ENCODE data around the gene STK11IP. TPM values are rescaled to one million over a fixed set of nuclear protein-coding genes. Genes with fewer than 3 reads are reported as not detected.

STK11IP gene
- total and polyA plus RNA-seq, 10 of the 15 experiments (the other 5 are each of a cell fraction or from before 2014, with no cell fraction given): 0.42 to 24.0 (median 11.4) TPM

- in situ Hi-C loops (cut with MboI): no loop called here
- 3% methylated on average over 4 of the region's 4 CpGs for WGBS (ENCODE audit: insufficient coverage, insufficient replicate concordance, low lambda C conversion rate, missing lambda C conversion rate)
- SMC1A ChIA-PET (ENCODE audit: uncharacterized antibody, unreplicated experiment): no interaction called here
These were observed 24.3 kb downstream of the STK11IP start for GRCh38 chr2:219621935-219622334.

More at GRCh38 chr2:219621935-219622334, 24.3 kb downstream of the STK11IP start:
- Histone ChIP-seq H2AFZ (ENCODE audit: control insufficient read depth, low read depth, low read length) (no peak overlapping the region), H3K9me3 (replicated peaks; ENCODE audit: control insufficient read depth, insufficient read depth, low read length) (no peaks in the 10 kb centered on the region; the same call in 2 of the 3 replicates), H3K4me1 (ENCODE audit: control insufficient read depth, insufficient read depth, low read length) (no peaks in the 10 kb centered on the region), H3K27me3 (replicated peaks in 1 of 2; ENCODE audit: control insufficient read depth in 2 of 2, insufficient read depth in 2 of 2, low read length in 1 of 2) (peaks cover 2 to 5% of the 10 kb centered on the region in 2 experiments), H3K27ac (ENCODE audit: control insufficient read depth, insufficient read depth) (no peak overlapping the region), H3K4me2 (ENCODE audit: control insufficient read depth, insufficient read depth) (no peak overlapping the region), H3K9ac (ENCODE audit: control insufficient read depth, insufficient read depth, low read length) (no peak overlapping the region), H3K36me3 (ENCODE audit: control insufficient read depth in 2 of 2, insufficient read depth in 2 of 2, low read length in 1 of 2) (no peaks in the 10 kb centered on the region), H3K79me2 (ENCODE audit: control insufficient read depth, insufficient read depth, low read length) (no peaks in the 10 kb centered on the region), H4K20me1 (ENCODE audit: control insufficient read depth, insufficient read depth) (no peaks in the 10 kb centered on the region; the same call in 1 of the 2 replicates), H3K4me3 (no peak overlapping the region)
- POLR2A ChIA-PET: no interaction called here
- FAIRE-seq (no peak), ATAC-seq (no peak), DNase-seq (ENCODE audit: low read depth, low spot score) (no peak)
- no TSS peak for BruUV-seq (replicated peaks)
- TF ChIP-seq ATF7 (IDR thresholded peaks at IDR 0.05; ENCODE audit: low read depth) (no peak), ATF2 (IDR thresholded peaks at IDR 0.05; ENCODE audit: low read length) (no peak), KDM1A (IDR thresholded peaks at IDR 0.05; ENCODE audit: borderline replicate concordance) (no peak), SPI1 (IDR thresholded peaks at IDR 0.05; ENCODE audit: borderline replicate concordance, insufficient read depth, low read depth, low read length) (no peak), RBBP5 (conservative IDR thresholded peaks at IDR 0.05) (no peak), ZNF622 (IDR thresholded peaks at IDR 0.05) (no peak), STAT3 (IDR thresholded peaks at IDR 0.05; ENCODE audit: low read depth, low read length) (no peak), NFYA (IDR thresholded peaks at IDR 0.05; ENCODE audit: borderline replicate concordance, low read depth, low read length) (no peak), CREM (IDR thresholded peaks at IDR 0.05; ENCODE audit: low read depth) (no peak), EED (IDR thresholded peaks at IDR 0.05; ENCODE audit: low read depth) (no peak), BACH1 (IDR thresholded peaks at IDR 0.05; ENCODE audit: borderline replicate concordance) (no peak), TCF12 (IDR thresholded peaks at IDR 0.05; ENCODE audit: low read depth, low read length) (no peak), ZNF274 (IDR thresholded peaks at IDR 0.05; ENCODE audit: insufficient read depth, insufficient read length) (no peak), SMAD5 (IDR thresholded peaks at IDR 0.05; ENCODE audit: low read depth) (no peak)
- TF ChIP-seq, protein P1, sequence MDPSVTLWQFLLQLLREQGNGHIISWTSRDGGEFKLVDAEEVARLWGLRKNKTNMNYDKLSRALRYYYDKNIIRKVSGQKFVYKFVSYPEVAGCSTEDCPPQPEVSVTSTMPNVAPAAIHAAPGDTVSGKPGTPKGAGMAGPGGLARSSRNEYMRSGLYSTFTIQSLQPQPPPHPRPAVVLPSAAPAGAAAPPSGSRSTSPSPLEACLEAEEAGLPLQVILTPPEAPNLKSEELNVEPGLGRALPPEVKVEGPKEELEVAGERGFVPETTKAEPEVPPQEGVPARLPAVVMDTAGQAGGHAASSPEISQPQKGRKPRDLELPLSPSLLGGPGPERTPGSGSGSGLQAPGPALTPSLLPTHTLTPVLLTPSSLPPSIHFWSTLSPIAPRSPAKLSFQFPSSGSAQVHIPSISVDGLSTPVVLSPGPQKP (IDR thresholded peaks at IDR 0.05; ENCODE audit: low read depth, low read length): no peak
- TF ChIP-seq, protein P2, sequence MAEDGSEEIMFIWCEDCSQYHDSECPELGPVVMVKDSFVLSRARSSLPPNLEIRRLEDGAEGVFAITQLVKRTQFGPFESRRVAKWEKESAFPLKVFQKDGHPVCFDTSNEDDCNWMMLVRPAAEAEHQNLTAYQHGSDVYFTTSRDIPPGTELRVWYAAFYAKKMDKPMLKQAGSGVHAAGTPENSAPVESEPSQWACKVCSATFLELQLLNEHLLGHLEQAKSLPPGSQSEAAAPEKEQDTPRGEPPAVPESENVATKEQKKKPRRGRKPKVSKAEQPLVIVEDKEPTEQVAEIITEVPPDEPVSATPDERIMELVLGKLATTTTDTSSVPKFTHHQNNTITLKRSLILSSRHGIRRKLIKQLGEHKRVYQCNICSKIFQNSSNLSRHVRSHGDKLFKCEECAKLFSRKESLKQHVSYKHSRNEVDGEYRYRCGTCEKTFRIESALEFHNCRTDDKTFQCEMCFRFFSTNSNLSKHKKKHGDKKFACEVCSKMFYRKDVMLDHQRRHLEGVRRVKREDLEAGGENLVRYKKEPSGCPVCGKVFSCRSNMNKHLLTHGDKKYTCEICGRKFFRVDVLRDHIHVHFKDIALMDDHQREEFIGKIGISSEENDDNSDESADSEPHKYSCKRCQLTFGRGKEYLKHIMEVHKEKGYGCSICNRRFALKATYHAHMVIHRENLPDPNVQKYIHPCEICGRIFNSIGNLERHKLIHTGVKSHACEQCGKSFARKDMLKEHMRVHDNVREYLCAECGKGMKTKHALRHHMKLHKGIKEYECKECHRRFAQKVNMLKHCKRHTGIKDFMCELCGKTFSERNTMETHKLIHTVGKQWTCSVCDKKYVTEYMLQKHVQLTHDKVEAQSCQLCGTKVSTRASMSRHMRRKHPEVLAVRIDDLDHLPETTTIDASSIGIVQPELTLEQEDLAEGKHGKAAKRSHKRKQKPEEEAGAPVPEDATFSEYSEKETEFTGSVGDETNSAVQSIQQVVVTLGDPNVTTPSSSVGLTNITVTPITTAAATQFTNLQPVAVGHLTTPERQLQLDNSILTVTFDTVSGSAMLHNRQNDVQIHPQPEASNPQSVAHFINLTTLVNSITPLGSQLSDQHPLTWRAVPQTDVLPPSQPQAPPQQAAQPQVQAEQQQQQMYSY (CRISPR knock-in tag; IDR thresholded peaks at IDR 0.05): no peak
- RAD21 ChIA-PET (ENCODE audit: unreplicated experiment): no interaction called here
- intact Hi-C loops (cut with micrococcal nuclease; ENCODE audit: unreplicated experiment): no loop called here
- CTCF ChIA-PET: no interaction called here
